ENCODE measurements around the gene ROR1. TPM values are rescaled to one million over a fixed set of nuclear protein-coding genes. Genes with fewer than 3 reads are reported as not detected.
A peak's percentile ranks its signal among the peaks of the same experiment; 100 is the strongest.

ROR1 gene
- total RNA-seq, 1 donor from 2014 or later, result 30.3 TPM

DNA sequence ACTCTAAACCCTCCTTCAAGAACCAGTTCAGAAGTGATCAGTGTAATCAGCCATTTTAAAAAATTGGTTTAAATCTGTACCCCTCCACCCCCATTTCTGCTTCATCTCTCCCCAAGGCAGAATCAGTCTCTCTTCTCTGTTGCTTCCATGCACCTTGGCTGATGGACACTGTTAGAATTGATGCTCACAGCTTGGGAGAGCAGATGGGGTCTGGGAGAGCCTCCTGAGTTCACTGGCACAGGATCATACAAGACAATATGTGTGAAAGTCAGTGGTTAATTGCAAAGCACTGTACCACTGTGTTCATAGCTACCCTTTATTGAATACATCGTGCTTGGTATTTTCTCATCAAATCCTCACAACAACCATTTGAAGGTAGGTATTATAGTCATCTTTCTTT is 140.9 kb downstream of the ROR1 start:
- Histone ChIP-seq H2AFZ (replicated peaks) (no peak overlapping the region), H3K27me3 (no peaks in the 10 kb centered on the region), H4K20me1 (ENCODE audit: low read depth) (peaks cover 41% of the 10 kb centered on the region), H3K79me2 (ENCODE audit: low read depth) (peaks cover 100% of the 10 kb centered on the region), H3K4me2 (no peak overlapping the region), H3K4me3 (no peak overlapping the region), H3K4me1 (peaks cover 30% of the 10 kb centered on the region), H3K9me3 (ENCODE audit: low read depth) (no peaks in the 10 kb centered on the region), H3K9ac (no peak overlapping the region), H3F3A (ENCODE audit: low read depth) (peaks cover 3% of the 10 kb centered on the region), H3K27ac (no peak overlapping the region), H3K36me3 (no peaks in the 10 kb centered on the region)
- Mint-ChIP-seq H3K9me3 (no peaks in the 10 kb centered on the region), H3K27ac (no peak overlapping the region), H3K4me3 (no peak overlapping the region), H3K4me1 (peaks cover 27% of the 10 kb centered on the region), H3K36me3 (peaks cover 2% of the 10 kb centered on the region), H3K27me3 (ENCODE audit: insufficient read depth, low read depth) (peaks cover 2% of the 10 kb centered on the region)
- no peak for DNase-seq (ENCODE audit: low spot score)
- TF ChIP-seq, protein P1, sequence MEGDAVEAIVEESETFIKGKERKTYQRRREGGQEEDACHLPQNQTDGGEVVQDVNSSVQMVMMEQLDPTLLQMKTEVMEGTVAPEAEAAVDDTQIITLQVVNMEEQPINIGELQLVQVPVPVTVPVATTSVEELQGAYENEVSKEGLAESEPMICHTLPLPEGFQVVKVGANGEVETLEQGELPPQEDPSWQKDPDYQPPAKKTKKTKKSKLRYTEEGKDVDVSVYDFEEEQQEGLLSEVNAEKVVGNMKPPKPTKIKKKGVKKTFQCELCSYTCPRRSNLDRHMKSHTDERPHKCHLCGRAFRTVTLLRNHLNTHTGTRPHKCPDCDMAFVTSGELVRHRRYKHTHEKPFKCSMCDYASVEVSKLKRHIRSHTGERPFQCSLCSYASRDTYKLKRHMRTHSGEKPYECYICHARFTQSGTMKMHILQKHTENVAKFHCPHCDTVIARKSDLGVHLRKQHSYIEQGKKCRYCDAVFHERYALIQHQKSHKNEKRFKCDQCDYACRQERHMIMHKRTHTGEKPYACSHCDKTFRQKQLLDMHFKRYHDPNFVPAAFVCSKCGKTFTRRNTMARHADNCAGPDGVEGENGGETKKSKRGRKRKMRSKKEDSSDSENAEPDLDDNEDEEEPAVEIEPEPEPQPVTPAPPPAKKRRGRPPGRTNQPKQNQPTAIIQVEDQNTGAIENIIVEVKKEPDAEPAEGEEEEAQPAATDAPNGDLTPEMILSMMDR (IDR thresholded peaks at IDR 0.05), result no peak
- TF ChIP-seq EZH2phosphoT487 (IDR thresholded peaks at IDR 0.05) (no peak), EZH2 (IDR thresholded peaks at IDR 0.05) (no peak)

DNA sequence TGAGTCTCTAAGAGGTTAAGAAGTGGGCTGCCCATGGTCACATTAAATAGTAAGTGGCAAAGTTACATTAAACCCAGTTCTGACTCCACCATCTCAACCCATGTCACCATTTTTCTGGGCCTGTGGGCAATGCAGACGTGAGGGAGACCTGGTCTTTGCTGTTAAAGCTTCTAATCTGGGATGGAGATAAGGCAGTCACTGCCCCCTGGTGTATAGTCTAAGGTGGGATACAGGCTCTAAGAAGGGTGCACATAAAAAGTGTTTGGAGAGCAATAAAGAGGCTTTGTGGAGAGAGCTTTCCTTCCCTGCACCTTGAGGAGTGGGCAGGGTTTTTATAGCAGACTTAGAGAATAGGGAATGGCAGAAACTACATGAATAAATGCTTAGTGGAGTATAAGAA is 141.3 kb downstream of the ROR1 start:
- Mint-ChIP-seq H3K4me1 (peaks cover 26% of the 10 kb centered on the region), H3K27me3 (ENCODE audit: insufficient read depth, low read depth) (peaks cover 2% of the 10 kb centered on the region), H3K9me3 (no peaks in the 10 kb centered on the region), H3K4me3 (no peak overlapping the region), H3K27ac (no peak overlapping the region), H3K36me3 (peaks cover 2% of the 10 kb centered on the region)
- Histone ChIP-seq H3K36me3 (no peaks in the 10 kb centered on the region), H3K27ac (no peak overlapping the region), H4K20me1 (ENCODE audit: low read depth) (peaks cover 39% of the 10 kb centered on the region), H2AFZ (replicated peaks) (no peak overlapping the region), H3K4me2 (no peak overlapping the region), H3K9ac (no peak overlapping the region), H3K79me2 (ENCODE audit: low read depth) (peaks cover 100% of the 10 kb centered on the region), H3K4me3 (no peak overlapping the region), H3K9me3 (ENCODE audit: low read depth) (no peaks in the 10 kb centered on the region), H3K27me3 (no peaks in the 10 kb centered on the region), H3K4me1 (peaks cover 30% of the 10 kb centered on the region), H3F3A (ENCODE audit: low read depth) (peaks cover 3% of the 10 kb centered on the region)
- peak; percentile 51 for DNase-seq (ENCODE audit: low spot score)
- TF ChIP-seq, protein P1 (IDR thresholded peaks at IDR 0.05), result peak; percentile 57
- no peak for TF ChIP-seq EZH2 (IDR thresholded peaks at IDR 0.05)

DNA sequence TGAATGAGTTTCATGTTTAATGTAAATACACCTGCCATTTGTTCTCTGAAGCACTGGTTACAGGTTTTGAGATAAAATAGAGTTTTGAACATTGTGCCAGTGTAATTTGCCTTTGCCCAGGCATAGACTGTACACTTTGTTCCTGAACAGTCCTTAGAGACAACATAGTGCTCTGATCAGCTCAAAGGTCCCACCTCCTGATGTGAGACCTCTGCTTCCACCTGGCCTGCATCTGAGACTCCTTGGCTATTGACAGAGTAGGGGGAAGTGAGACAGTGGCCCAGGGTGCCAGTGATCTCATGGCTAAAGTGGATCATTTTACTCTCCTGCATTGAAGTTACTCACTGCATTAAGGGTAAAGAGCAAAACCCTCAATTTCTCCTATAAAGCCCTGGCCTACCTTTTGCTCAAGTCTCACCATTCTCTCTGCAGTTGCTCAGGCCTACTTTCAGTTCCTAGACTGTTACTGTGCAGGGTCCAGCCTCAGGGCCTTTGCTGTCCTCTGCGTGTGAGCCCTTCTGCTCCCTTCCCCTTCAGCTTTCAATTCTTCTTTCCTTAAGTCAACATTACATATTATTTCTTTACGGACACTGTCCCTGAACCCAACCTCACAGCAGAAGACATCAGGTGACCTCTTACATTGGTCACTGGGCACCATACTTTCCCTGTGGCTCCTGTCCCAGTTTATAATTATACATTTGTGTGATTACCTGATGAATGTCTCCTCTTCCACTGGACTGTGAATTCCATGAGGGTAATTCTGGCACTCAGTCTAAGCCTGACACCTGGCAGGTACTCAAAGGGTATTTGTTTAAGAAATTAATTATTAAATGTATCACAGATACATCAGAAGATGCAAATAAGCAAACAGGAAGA is 142.9 kb downstream of the ROR1 start:
- H3K27ac Mint-ChIP-seq, result no peak overlapping the region
- Histone ChIP-seq H3K9me3 (ENCODE audit: low read depth) (no peaks in the 10 kb centered on the region), H3F3A (ENCODE audit: low read depth) (peaks cover 3% of the 10 kb centered on the region), H3K79me2 (ENCODE audit: low read depth) (peaks cover 100% of the 10 kb centered on the region), H3K36me3 (no peaks in the 10 kb centered on the region), H4K20me1 (ENCODE audit: low read depth) (peaks cover 40% of the 10 kb centered on the region), H2AFZ (replicated peaks) (no peak overlapping the region), H3K4me1 (peaks cover 40% of the 10 kb centered on the region), H3K27me3 (no peaks in the 10 kb centered on the region), H3K27ac (no peak overlapping the region), H3K4me2 (no peak overlapping the region), H3K4me3 (no peak overlapping the region), H3K9ac (no peak overlapping the region)
- H3K27me3 Mint-ChIP-seq (ENCODE audit: insufficient read depth, low read depth), result no peaks in the 10 kb centered on the region
- no peaks in the 10 kb centered on the region for H3K9me3 Mint-ChIP-seq
- H3K4me3 Mint-ChIP-seq, result no peak overlapping the region
- no peak for DNase-seq (ENCODE audit: low spot score)
- peaks cover 34% of the 10 kb centered on the region for H3K4me1 Mint-ChIP-seq
- H3K36me3 Mint-ChIP-seq, result peaks cover 2% of the 10 kb centered on the region
- no peak for TF ChIP-seq EZH2phosphoT487 (IDR thresholded peaks at IDR 0.05)
- TF ChIP-seq, protein P1 (IDR thresholded peaks at IDR 0.05), result no peak
- no peak for TF ChIP-seq EZH2 (IDR thresholded peaks at IDR 0.05)

Measured in neural progenitor cell (in vitro differentiated cells).